Muscle of leg (tissue), 9 donors: Measurements from ENCODE around the gene LIF. TPM values are rescaled to one million over a fixed set of nuclear protein-coding genes. Genes with fewer than 3 reads are reported as not detected.

Source experiments
- polyA plus RNA-seq, 8 donors: library from polyadenylated mRNA; unstranded; fragments of 120-200 nt; gene quantifications; one replicate each; pipeline versions ENCODE4 v1.2.1 to v1.2.3, GENCODE V29; 2013; ENCODE audit warnings: inconsistent platforms in 1 of 8, low replicate concordance in 1 of 8; ENCODE audit not compliant: insufficient read length in 8 of 8, insufficient read depth in 1 of 8
- total RNA-seq: library from RNA; stranded (reverse); fragments of 120-200 nt; gene quantifications from one replicate; pipeline ENCODE4 v1.2.4, GENCODE V29; 2013

The LIF gene
- total and polyA plus RNA-seq, 9 donors: 0.57 to 1.4 (median 0.80) TPM

Other genes starting within 250 kb of the LIF start
- gene HORMAD2, start 166.3 kb downstream of the LIF start, total RNA-seq: not detected
- not detected for gene HORMAD2, start 166.3 kb downstream of the LIF start, polyA plus RNA-seq
- gene OSM, start 20.1 kb upstream of the LIF start, total RNA-seq: 0.22 TPM
- gene OSM, start 20.1 kb upstream of the LIF start, polyA plus RNA-seq: 1 to 10 TPM in 1 of 8 donors, under 1 TPM in 6, not detected in 1; 0.09 to 1.5 (median 0.34) TPM
- 5.7 TPM for gene CASTOR1, start 42.7 kb upstream of the LIF start, total RNA-seq
- gene CASTOR1, start 42.7 kb upstream of the LIF start, polyA plus RNA-seq: 1 to 10 TPM; 3.5 to 7.1 (median 4.7) TPM
- gene TBC1D10A, start 80.2 kb upstream of the LIF start, total RNA-seq: 7.4 TPM
- gene TBC1D10A, start 80.2 kb upstream of the LIF start, polyA plus RNA-seq: 10 to 100 TPM in 1 of 8 donors, 1 to 10 TPM in 7; 6.2 to 11.3 (median 8.5) TPM
- 23.8 TPM for gene SF3A1, start 110.1 kb upstream of the LIF start, total RNA-seq
- 100 to 1,000 TPM in 1 of 8 donors, 10 to 100 TPM in 7; 57.6 to 110 (median 81.2) TPM for gene SF3A1, start 110.1 kb upstream of the LIF start, polyA plus RNA-seq
- 0.89 TPM for gene CCDC157, start 110.2 kb upstream of the LIF start, total RNA-seq
- 1 to 10 TPM in 7 of 8 donors, under 1 TPM in 1; 0.89 to 2.0 (median 1.3) TPM for gene CCDC157, start 110.2 kb upstream of the LIF start, polyA plus RNA-seq
- 11.9 TPM for gene RNF215, start 140.7 kb upstream of the LIF start, total RNA-seq
- gene RNF215, start 140.7 kb upstream of the LIF start, polyA plus RNA-seq: 10 to 100 TPM; 11.2 to 15.4 (median 14.1) TPM
- 2.5 TPM for gene SEC14L2, start 150.3 kb upstream of the LIF start, total RNA-seq
- gene SEC14L2, start 150.3 kb upstream of the LIF start, polyA plus RNA-seq: 1 to 10 TPM; 1.5 to 3.8 (median 2.1) TPM
- gene MTFP1, start 179.0 kb upstream of the LIF start, total RNA-seq: 8.2 TPM
- 10 to 100 TPM in 1 of 8 donors, 1 to 10 TPM in 7; 7.1 to 10.4 (median 8.2) TPM for gene MTFP1, start 179.0 kb upstream of the LIF start, polyA plus RNA-seq
- gene SEC14L3, start 225.3 kb upstream of the LIF start, total RNA-seq: not detected
- under 1 TPM in 2 of 8 donors, not detected in 6; 0.05 to 0.06 TPM for gene SEC14L3, start 225.3 kb upstream of the LIF start, polyA plus RNA-seq